ENCODE data around the gene PRICKLE1.

DNA sequence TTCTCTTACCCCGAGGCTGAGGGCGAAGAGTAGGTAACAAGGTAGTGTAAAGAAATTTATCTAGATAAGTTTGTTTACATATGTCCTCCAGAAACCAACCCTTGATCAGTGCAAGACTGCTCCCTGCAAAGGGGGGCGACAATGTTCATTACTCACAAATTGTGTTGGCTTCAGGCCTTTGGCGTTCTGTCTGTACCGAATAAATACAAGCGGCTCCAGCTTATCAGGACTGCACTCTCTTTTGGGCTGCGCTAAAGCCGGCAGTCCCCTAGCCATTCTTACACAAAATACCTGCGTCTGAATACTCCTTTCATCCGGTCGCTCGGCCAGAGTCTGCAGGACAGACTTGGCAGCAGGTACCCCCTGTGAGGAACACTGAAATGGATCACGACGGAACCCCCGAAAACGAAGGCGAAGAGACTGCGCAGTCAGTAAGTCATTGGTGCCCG, 147.2 kb downstream of the PRICKLE1 start:
- no peak for TF ChIP-seq POLR2AphosphoS5 (IDR thresholded peaks at IDR 0.05; ENCODE audit: low read depth, low read length)
- TF ChIP-seq TAF1 (IDR thresholded peaks at IDR 0.05; ENCODE audit: borderline replicate concordance, insufficient read depth, low read length), result no peak
- TF ChIP-seq REST (IDR thresholded peaks at IDR 0.05; ENCODE audit: insufficient read depth in 1 of 2, low read depth in 2 of 2, low read length in 2 of 2), result no peak
